ENCODE data around the gene EPHB1. TPM values are rescaled to one million over a fixed set of nuclear protein-coding genes. Genes with fewer than 3 reads are reported as not detected.
"Not testable (repeated sequence)": the region's sequence is repeated elsewhere in the genome, so short reads cannot be mapped to it uniquely, and the experiment has no call there.

Gene EPHB1
- total RNA-seq, 1 donor from 2014 or later: 17.4 TPM

GRCh38 chr3:135083756-135084155 is 288.7 kb downstream of the EPHB1 start:
- DNase-seq (ENCODE audit: low read depth): no peak

DNA sequence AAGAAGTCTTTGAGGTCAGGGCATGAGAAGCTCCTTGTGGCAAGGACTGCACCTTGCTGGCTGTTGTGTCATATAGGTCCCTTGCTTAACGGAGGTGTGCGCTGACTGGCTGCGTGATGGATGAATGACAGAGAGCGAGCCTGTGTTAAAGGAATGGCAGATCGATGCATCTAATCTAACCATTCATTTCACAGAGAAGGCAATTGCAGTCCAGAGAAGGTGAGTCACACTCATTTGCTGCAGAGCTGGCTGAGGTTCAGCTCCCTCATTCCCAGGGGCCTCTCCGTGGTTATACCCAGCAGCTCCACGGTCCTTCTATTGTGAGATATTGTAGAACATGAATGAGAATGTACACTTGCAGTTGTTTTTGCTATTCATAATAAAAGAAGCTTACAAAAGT is 289.3 kb downstream of the EPHB1 start:
- peak; percentile 20 for DNase-seq (ENCODE audit: low read depth)

- no peak for DNase-seq (ENCODE audit: low read depth)
These were observed 289.9 kb downstream of the EPHB1 start for GRCh38 chr3:135084976-135085375.

DNA sequence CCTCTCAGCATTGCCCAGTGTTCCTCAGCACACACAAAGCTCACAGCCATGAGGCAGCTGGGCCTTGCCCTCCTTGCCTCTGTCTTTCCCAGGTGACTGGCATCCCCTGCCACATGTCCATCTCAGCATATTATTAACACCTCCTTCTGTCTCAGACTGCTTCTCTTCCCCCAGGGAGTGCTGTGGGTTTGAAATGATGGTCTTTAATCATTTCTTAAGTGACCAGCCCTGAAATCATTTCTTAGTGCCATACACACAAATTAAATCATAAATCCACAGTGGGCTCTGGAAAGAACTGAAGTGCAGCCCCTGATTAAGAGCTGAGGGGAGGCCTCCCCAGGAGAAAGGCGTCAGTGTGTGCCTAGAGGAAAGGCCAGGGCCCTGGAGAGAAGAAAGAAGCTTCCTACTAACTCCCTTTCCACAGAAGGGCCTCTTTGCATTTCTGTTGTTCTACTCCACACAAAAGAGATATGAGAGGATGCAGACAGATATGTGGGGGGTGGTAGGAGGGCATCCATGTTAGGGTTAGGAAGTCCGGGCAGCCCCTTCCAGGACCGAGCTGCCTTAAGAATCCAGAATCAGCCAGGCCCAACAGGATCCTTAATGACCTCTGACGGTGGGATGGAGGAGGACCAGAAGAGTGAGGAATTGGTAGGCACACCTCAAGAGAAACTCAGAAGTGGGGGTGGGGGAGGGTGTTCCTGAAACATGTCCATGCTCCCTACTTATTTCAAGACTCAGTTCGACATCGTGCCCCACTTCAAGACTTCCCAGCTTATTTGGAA is 290.8 kb downstream of the EPHB1 start:
- no peak for DNase-seq (ENCODE audit: low read depth)

- DNase-seq (ENCODE audit: low read depth): no peak
These were observed 292.7 kb downstream of the EPHB1 start for GRCh38 chr3:135087782-135088181.

DNA sequence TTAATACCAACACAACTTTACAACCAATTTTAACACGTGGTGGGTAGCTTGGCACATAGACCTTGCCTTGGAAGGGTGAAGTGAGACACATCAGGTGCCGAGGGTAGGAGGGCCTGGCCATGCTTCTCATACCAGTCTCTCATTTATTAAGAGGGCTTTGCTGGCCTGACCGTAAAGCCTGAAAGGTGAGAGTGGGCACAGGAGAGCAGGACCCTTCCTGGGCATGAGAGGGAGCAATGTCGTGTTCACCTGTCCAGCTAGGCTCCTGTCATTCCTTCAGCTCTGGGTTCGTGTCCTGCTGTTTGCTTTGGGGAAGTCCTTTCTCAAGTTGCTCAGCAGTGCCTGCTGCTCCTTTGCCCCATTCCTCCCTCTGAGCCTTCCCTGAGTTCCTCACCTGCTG is 294.4 kb downstream of the EPHB1 start:
- no peak for DNase-seq (ENCODE audit: low read depth)

- no peak for DNase-seq (ENCODE audit: low read depth)
These were observed 295.1 kb downstream of the EPHB1 start for GRCh38 chr3:135090020-135090717.

GRCh38 chr3:135091946-135092345 is 296.9 kb downstream of the EPHB1 start:
- DNase-seq (ENCODE audit: low read depth): no peak

GRCh38 chr3:135093121-135093520 is 298.1 kb downstream of the EPHB1 start:
- DNase-seq (ENCODE audit: low read depth): no peak

DNA sequence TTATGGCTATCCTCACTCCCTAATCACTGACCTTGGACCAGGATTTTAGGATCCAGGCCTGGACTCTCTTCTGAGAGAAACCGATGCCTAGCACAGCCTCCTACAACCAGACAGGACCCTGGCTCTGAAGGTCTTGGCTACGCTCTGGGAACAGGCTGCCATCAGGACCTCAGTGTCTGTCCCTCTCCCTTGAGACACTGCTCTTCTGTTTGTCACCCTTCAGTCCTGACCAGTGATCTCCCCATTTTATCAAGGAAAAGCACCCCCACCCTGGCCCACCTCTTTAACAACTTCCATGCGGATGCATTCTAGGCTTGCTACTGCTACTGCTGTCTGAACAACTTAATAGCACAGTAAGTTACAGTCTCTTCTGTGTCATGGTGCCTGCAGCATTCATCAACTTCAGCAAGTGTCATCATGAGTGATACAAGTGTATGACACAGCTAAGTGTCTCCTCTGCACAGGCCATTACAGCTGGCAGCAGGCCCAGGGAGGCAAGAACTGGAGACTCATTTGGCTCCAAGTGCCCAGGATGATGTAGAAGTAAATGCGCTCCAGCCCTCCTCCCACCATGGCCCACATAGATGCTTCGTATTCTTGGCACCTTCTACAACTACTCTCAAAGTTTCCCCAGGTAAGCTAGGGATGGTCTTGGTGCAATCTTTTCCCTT is 302.4 kb downstream of the EPHB1 start:
- DNase-seq (ENCODE audit: low read depth): no peak

- no peak for DNase-seq (ENCODE audit: low read depth)
These were observed 304.8 kb downstream of the EPHB1 start for GRCh38 chr3:135099734-135100355.

- DNase-seq (ENCODE audit: low read depth): no peak
These were observed 305.3 kb downstream of the EPHB1 start for GRCh38 chr3:135100366-135100765.

DNA sequence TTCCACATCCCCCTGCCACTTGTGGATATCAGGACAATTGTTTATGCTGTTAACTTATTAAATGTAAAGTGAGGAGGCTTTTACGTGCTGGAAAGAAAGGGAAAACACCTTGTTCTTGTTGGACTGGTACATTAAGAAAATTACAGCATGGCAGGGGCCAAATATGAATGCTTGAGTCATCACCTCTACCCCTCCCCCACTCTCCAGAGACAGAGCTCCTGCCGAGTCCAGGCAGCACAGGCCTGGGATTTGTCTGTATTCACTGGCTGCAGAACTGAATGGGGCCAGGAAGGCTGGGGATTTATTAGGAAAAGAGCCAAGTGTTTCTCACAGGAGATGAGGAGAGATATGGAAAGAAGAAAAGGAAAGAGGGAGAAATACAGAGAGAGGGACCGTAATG is 308.9 kb downstream of the EPHB1 start:
- no peak for DNase-seq (ENCODE audit: low read depth)

GRCh38 chr3:135106445-135106844 is 311.4 kb downstream of the EPHB1 start:
- DNase-seq (ENCODE audit: low read depth): peak; percentile 36

DNA sequence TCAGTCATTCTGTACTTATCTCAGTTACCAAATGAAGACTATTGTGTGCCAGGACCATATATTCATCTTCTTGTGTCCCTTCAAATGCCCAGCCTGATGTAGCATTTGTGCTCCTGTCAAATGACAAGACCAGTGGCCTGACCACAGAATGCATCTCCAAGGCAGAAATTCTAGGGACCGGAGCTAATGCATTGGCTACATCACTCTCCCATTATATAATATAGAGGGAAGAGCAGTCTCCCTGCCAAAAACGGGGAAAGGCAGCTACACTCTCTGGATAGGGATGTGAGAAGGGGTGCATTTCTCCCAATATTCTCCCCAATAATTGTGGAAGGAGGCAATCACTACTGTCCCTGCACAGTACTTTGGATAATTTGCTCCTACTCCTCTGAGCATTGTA is 312.0 kb downstream of the EPHB1 start:
- no peak for DNase-seq (ENCODE audit: low read depth)

- no peak for DNase-seq (ENCODE audit: low read depth)
These were observed 314.6 kb downstream of the EPHB1 start for GRCh38 chr3:135109681-135110080.

DNA sequence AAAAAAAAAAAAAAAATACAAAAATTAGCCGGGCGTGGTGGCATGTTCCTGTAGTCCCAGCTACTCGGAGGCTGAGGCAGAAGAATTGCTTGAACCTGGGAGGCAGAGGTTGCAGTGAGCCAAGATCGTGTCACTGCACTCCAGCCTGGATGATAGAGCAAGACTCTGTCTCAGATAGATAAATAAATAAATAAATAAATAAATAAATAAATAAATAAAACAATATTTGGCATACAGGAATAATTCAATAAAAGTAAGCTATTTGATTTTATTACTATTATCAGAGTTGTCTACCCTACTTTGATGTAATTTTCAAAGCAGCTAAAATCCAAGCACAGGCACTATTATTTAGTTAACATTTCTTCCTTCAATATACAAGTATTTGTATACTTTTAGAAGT is 319.5 kb downstream of the EPHB1 start:
- not testable (repeated sequence) for DNase-seq (ENCODE audit: low read depth)

- DNase-seq (ENCODE audit: low read depth): no peak
These were observed 322.9 kb downstream of the EPHB1 start for GRCh38 chr3:135117977-135118376.

- no peak for DNase-seq (ENCODE audit: low read depth)
These were observed 323.7 kb downstream of the EPHB1 start for GRCh38 chr3:135118792-135119191.

DNA sequence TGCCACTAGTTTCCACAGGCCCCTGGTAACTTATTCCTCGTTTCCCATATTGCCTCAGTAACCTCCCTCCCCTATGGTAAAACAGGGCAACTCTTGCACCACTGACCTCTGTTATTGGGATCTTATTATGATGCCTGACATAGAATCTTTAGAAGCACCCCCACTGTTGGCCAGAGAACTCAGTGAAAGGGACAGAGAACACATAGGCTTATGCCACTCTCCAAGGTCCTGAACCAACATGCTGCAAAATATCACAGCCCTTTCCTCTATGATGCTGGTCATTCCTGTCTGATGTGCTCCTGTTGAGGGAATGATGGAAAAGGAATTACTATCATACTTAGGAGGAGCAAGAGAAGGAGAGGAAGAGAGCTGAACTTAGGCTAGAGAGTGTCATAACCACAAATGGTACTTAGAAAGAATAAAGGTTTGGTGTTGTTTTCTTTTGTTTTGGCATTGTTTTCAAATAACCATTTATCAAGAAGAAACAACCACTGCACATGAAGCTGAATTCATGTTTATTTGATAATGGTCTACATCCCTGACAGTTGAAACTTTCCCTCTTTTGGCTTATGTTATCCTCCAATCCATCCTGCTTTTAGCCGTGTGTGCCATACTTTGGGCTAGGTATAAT is 330.2 kb downstream of the EPHB1 start:
- peak; percentile 38 for DNase-seq (ENCODE audit: low read depth)

DNA sequence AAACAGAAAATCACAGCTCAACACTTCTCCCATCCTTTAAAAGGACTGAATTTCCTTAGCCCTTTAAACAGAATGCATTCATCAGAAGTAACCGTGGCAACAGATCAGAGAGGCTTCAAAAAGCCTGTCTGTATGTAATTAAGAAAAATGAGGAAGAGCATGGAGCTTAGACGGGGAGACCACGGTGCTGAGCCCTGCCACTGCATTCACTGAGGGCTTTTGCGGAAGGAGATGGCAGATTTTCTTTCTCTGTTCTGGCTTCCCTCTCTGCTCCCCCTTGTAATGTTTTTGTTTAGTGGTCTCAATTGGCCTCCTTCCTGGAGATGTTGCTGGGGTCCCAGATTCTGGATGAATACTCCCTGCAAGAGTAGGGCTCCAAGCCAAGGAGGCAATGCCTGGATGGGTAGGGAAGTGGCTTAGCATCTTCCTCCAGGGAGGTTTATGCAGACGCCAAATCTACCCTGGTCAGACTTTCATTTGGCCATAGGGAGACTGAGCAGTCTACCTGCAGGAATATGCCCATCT is 332.9 kb downstream of the EPHB1 start:
- no peak for DNase-seq (ENCODE audit: low read depth)

DNA sequence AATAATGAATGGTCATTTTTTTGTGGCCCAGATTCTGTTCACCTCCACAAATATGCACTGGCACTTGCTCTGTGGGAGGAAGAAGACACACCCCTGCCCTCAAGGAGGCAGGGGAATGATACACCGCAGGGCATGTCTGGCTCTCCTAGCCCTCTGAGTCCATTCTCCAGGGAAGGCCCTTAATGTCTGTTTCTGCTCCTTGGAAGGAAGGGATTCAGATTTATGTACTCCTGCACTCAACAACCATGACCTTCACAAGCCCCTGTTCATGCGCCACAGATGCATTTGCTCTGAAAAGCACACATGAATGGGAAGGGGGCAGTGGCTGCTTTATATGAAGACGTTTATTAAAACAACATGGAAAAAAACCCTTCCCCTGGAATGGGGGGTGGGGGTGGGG is 333.8 kb downstream of the EPHB1 start:
- DNase-seq (ENCODE audit: low read depth): no peak
